Natural killer cell (primary cell): ENCODE measurements around the gene TBC1D9. TPM values are rescaled to one million over a fixed set of nuclear protein-coding genes. Genes with fewer than 3 reads are reported as not detected.

Experiments used
- ATAC-seq, 3 donors: fragments of 150-1000 bp in 2 of 3; fragments of 200-7000 bp in 1 of 3; cut with Tn5 transposase; 1 replicate in 1 of 3; 2 replicates in 2 of 3; pipeline ENCODE4 v1.10.0; 2021; ENCODE audit warnings: mild to moderate bottlenecking in 2 of 3, moderate library complexity in 2 of 3
- DNase-seq, 2 donors: peaks; one replicate each; pipeline versions ENCODE4 v3.0.0 to v3.0.0-alpha.2; 2013 to 2021; ENCODE audit warnings: mixed read lengths in 1 of 2
- H3K27ac ChIP-seq: one replicate; pipeline ENCODE4 v1.5.1; 2013; ENCODE audit warnings: mild to moderate bottlenecking, low read length
- H3K27me3 ChIP-seq: one replicate; pipeline ENCODE4 v1.6.1; 2013; ENCODE audit warnings: low read length; ENCODE audit not compliant: control insufficient read depth, insufficient read depth
- H3K36me3 ChIP-seq: one replicate; pipeline ENCODE4 v1.6.1; 2013; ENCODE audit warnings: low read length; ENCODE audit not compliant: control insufficient read depth, insufficient read depth
- H3K4me1 ChIP-seq: one replicate; pipeline ENCODE4 v1.6.1; 2013; ENCODE audit warnings: low read length; ENCODE audit not compliant: control insufficient read depth, insufficient read depth
- H3K4me3 ChIP-seq: one replicate; pipeline ENCODE4 v1.5.1; 2013; ENCODE audit warnings: low read length
- H3K9me3 ChIP-seq: one replicate; pipeline ENCODE4 v1.6.1; 2013; ENCODE audit warnings: low read length; ENCODE audit not compliant: control insufficient read depth, insufficient read depth
- H3K27ac Mint-ChIP-seq, 2 donors: one replicate each; pipeline ENCODE4 v1.8.0; 2022; ENCODE audit warnings: mild to moderate bottlenecking in 2 of 2, mixed read lengths in 2 of 2, moderate library complexity in 1 of 2
- H3K27me3 Mint-ChIP-seq, 2 donors: one replicate each; pipeline ENCODE4 v1.8.0; 2022; ENCODE audit warnings: low read depth in 2 of 2, mixed read lengths in 2 of 2
- H3K36me3 Mint-ChIP-seq: one replicate; pipeline ENCODE4 v1.8.0; 2022; ENCODE audit warnings: mixed read lengths
- H3K4me1 Mint-ChIP-seq, 2 donors: one replicate each; pipeline ENCODE4 v1.8.0; 2022; ENCODE audit warnings: mixed read lengths in 2 of 2
- H3K4me3 Mint-ChIP-seq: one replicate; pipeline ENCODE4 v1.8.0; 2022; ENCODE audit warnings: mild to moderate bottlenecking, moderate library complexity, mixed read lengths
- H3K9me3 Mint-ChIP-seq, 2 donors: one replicate each; pipeline ENCODE4 v1.8.0; 2022; ENCODE audit warnings: mixed read lengths in 2 of 2
- WGBS: methylation state at CpG from one replicate; pipeline ENCODE4 v1.1.7; 2013; ENCODE audit warnings: missing lambda C conversion rate; ENCODE audit not compliant: insufficient coverage; 5-methylcytosine and 5-hydroxymethylcytosine counted together
- intact Hi-C: fragments of 100-400 bp; cut with micrococcal nuclease; formaldehyde crosslinking; loops from one replicate; pipeline ENCODE4 v1.14.2; 2022
- total RNA-seq, 4 donors: library from RNA; stranded (reverse); fragments of 120-200 nt in 1 of 4; gene quantifications; one replicate each; pipeline versions ENCODE4 v1.2.3 to v1.2.4, GENCODE V29; 2013 to 2022
- TF ChIP-seq, protein P1 (sequence below): fragments of 200-600 bp; IDR thresholded peaks from one replicate; pipeline ENCODE4 v1.8.0; 2022; ENCODE audit warnings: antibody characterized with exemption

TBC1D9 gene
- total RNA-seq, 3 donors from 2014 or later (not counting 1 experiment from before 2014, with no cell fraction given) = 1.3 to 3.3 (median 2.0) TPM

DNA sequence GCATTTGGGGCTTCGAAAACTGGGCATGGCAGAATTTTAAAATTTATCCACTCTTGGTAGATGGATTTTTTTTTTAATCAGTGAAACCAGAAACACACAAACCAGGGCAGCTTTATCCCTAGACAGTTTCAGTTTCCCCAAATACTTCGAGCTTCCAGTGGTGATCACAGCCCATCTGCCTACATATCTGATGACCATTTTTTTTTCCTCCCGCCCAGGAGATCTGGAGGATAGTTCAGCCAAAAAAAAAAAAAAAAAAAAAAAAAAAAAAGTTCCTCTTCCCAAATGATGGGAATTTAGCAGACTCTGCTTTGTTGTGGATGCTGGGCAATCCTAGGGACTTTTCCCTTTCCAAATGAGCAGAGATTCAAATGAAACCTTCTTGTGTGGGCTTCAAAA is 1.0 kb upstream of the TBC1D9 start:
- intact Hi-C loops = no loop called here
- DNase-seq (no peak), ATAC-seq (no peak)
- Mint-ChIP-seq H3K27me3 (peaks cover 31 to 47% of the 10 kb centered on the region in 2 donors), H3K36me3 (no peaks in the 10 kb centered on the region), H3K4me3 (no peak overlapping the region), H3K4me1 (no peaks in the 10 kb centered on the region), H3K9me3 (no peaks in the 10 kb centered on the region), H3K27ac (no peak overlapping the region)
- peak overlapping the region; percentile 21 for H3K27ac ChIP-seq
- H3K9me3 ChIP-seq = no peaks in the 10 kb centered on the region
- peaks cover 5% of the 10 kb centered on the region for H3K27me3 ChIP-seq
- peak overlapping the region; percentile 56 for H3K4me3 ChIP-seq
- TF ChIP-seq, protein P1, sequence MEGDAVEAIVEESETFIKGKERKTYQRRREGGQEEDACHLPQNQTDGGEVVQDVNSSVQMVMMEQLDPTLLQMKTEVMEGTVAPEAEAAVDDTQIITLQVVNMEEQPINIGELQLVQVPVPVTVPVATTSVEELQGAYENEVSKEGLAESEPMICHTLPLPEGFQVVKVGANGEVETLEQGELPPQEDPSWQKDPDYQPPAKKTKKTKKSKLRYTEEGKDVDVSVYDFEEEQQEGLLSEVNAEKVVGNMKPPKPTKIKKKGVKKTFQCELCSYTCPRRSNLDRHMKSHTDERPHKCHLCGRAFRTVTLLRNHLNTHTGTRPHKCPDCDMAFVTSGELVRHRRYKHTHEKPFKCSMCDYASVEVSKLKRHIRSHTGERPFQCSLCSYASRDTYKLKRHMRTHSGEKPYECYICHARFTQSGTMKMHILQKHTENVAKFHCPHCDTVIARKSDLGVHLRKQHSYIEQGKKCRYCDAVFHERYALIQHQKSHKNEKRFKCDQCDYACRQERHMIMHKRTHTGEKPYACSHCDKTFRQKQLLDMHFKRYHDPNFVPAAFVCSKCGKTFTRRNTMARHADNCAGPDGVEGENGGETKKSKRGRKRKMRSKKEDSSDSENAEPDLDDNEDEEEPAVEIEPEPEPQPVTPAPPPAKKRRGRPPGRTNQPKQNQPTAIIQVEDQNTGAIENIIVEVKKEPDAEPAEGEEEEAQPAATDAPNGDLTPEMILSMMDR = no peak
- H3K4me1 ChIP-seq = peaks cover 8% of the 10 kb centered on the region
- H3K36me3 ChIP-seq = no peaks in the 10 kb centered on the region
- WGBS = 63% methylated on average over 1 of the region's 3 CpGs

DNA sequence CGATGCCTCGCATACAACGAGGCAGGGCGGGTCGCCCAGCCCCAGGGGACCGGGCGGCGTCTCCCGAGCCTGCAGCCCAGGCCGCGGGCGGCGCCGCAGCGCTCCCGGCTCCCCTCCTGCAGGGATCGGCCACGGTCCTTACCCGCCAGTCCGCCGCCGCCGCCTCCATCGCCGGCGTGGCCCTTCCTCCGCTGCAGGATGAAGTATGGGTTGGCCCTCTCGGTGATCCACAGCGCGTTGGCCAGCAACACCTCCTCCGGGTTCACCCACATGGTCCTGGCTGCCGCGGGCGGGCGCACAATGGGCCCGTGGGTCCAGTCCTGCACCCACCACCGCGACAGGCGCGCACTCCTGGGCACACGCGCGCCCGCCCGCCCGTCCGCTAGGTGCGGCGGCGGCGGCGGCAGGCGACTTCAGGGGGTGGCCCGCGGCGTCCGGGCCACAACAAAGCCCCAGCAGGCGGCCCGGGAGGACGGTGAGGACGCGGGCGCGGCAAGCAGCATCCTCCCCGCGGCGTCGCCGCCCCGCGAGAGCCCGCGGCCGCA is 339 bp downstream of the TBC1D9 start:
- H3K9me3 ChIP-seq = no peaks in the 10 kb centered on the region
- Mint-ChIP-seq H3K36me3 (no peaks in the 10 kb centered on the region), H3K27me3 (peaks cover 33 to 53% of the 10 kb centered on the region in 2 donors), H3K4me1 (no peaks in the 10 kb centered on the region), H3K4me3 (no peak overlapping the region), H3K9me3 (no peaks in the 10 kb centered on the region), H3K27ac (no peak overlapping the region)
- intact Hi-C loops = no loop called here
- H3K36me3 ChIP-seq = no peaks in the 10 kb centered on the region
- H3K27me3 ChIP-seq = peaks cover 5% of the 10 kb centered on the region
- under 1% methylated on average over 74 of the region's 74 CpGs for WGBS
- H3K4me3 ChIP-seq = peak overlapping the region; percentile 56
- peaks cover 8% of the 10 kb centered on the region for H3K4me1 ChIP-seq
- no peak for DNase-seq
- TF ChIP-seq, protein P1 = no peak
- ATAC-seq = peak in 2 of 3 donors; percentile 39 to 70
- H3K27ac ChIP-seq = no peak overlapping the region

DNA sequence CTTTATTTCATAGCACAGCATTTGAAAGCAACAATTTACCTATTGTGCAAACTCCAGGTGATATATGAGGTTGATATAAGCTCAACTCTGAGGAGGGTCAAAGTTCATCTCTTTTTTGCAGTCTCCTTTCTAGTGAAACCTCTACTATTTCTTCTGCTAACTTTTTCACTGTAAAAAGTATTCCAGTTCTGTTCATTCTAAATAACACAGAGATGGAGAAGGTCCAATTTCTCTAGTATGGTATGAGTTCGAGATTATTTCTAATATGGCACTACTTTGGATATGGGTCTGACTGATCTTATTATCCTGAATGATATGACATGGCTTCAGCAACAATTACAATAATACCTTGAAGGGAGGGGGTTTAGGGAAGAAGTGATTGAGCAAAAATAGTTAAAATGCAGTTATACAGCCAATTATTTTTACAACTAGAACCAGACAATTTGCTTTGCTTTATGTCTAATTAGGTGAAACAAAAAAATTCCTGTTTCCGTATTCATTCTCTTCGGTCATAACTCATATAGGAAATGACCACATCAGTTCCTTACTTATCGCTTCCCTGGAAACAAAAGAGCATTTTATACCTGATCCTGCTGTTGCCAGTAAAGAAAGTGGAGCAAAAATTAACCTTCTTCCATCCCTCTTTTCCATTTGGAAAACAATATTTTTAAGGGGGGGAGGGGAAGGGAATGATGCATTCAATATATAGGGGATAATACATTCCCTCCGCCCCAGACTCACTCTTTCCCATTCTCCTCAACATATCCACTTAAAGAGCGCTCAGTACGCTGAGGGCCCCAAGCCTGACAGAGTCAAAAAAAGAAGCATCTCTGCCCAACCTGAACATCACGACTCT is 1.0 kb downstream of the TBC1D9 start:
- H3K36me3 ChIP-seq = no peaks in the 10 kb centered on the region
- TF ChIP-seq, protein P1 = no peak
- H3K9me3 ChIP-seq = no peaks in the 10 kb centered on the region
- H3K36me3 Mint-ChIP-seq = no peaks in the 10 kb centered on the region
- H3K27ac Mint-ChIP-seq = no peak overlapping the region
- H3K4me1 ChIP-seq = peaks cover 8% of the 10 kb centered on the region
- H3K27ac ChIP-seq = no peak overlapping the region
- peaks cover 5% of the 10 kb centered on the region for H3K27me3 ChIP-seq
- DNase-seq (no peak), ATAC-seq (no peak)
- peaks cover 33 to 53% of the 10 kb centered on the region in 2 donors for H3K27me3 Mint-ChIP-seq
- no peaks in the 10 kb centered on the region for H3K4me1 Mint-ChIP-seq
- intact Hi-C loops = no loop called here
- 66% methylated on average over 8 of the region's 8 CpGs for WGBS
- H3K4me3 ChIP-seq = peak overlapping the region; percentile 9
- peak overlapping the region; percentile 39 for H3K4me3 Mint-ChIP-seq
- no peaks in the 10 kb centered on the region for H3K9me3 Mint-ChIP-seq
